LNCAP (cell line): ENCODE results near the gene LDHB.
A peak's percentile ranks its signal among the peaks of the same experiment; 100 is the strongest.

Source experiments
- TF ChIP-seq, protein P1 (sequence below): fragments of 450-650 bp; IDR thresholded peaks from 2 replicates; pipeline ENCODE4 v1.5.1; 2017; ENCODE audit warnings: mild to moderate bottlenecking

LDHB gene

DNA sequence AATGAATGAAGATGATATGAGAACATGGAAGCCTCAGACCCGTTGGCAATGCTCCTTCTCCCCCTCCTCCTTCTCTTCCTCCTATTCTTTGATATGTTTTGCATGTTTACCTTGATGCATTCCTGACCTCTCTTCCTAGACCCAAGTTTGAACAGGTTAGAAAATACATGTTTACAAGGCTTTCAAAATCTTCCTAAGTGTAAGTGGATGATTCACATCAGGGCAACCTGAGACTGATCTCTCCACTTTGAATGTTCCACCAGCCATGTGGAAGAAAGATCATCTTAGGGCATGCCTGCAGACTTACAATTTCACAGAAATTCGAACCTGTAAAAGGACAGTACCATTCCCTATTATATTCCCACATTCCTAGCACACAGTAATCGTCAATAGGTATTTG lies 18.0 kb upstream of the LDHB start:
- TF ChIP-seq, protein P1, sequence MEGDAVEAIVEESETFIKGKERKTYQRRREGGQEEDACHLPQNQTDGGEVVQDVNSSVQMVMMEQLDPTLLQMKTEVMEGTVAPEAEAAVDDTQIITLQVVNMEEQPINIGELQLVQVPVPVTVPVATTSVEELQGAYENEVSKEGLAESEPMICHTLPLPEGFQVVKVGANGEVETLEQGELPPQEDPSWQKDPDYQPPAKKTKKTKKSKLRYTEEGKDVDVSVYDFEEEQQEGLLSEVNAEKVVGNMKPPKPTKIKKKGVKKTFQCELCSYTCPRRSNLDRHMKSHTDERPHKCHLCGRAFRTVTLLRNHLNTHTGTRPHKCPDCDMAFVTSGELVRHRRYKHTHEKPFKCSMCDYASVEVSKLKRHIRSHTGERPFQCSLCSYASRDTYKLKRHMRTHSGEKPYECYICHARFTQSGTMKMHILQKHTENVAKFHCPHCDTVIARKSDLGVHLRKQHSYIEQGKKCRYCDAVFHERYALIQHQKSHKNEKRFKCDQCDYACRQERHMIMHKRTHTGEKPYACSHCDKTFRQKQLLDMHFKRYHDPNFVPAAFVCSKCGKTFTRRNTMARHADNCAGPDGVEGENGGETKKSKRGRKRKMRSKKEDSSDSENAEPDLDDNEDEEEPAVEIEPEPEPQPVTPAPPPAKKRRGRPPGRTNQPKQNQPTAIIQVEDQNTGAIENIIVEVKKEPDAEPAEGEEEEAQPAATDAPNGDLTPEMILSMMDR, result no peak

DNA sequence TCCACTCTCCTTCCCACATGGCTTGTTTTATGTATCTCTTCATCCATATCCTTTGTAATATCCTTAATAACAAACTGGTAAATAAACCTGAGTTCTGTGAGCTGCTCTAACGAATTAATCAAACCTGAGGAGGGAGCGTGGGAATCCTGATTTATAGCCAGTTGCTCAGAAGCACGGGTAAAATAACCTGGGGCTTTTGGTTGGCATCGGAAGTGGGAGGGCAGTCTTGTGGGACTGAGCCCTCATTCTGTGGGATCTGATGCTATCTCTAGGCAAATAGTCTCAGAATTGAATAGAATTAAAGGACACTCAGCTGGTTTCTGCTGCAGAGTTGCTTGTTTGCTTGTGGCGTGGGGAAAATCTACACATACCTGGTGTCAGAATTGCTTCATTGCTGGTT lies 17.5 kb upstream of the LDHB start:
- TF ChIP-seq, protein P1, result no peak

DNA sequence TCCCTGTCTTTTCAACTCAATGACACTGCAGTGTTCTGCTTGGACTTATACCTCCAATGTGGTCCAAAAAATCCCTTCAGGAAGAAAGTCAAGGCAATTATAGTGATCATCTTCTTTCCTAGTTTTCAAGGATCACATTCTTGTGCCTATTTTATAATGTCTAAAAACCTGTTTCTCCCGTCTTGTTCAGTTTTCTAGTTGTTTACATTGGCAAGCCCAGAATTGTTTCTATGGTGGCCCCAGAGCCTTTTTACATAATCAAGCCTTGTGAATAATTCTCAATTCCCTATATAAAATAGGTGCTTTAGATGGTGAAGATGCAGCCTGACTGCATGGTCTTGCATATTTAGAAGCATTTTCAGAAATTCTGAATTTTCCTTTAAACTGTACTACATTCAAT lies 14.5 kb upstream of the LDHB start:
- TF ChIP-seq, protein P1, result no peak

DNA sequence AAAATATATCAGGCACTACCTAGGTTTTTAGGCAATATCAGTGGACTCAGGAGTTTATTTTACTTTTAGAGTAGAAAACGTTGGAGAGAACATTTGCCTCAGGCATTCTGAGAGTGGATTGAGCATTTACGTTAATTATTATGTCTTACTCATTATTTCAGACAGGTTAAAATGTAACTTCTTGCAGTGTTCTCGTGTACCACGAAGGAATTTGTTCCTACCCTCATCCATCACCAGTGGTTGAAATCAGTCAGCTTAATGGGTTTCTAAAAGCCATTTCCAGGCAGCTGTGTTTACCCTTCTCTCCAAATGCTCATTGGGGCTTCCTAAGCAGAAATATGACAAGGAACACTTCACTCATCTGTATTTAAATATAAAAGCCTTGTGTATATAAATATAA lies 9.1 kb upstream of the LDHB start:
- TF ChIP-seq, protein P1, result no peak

DNA sequence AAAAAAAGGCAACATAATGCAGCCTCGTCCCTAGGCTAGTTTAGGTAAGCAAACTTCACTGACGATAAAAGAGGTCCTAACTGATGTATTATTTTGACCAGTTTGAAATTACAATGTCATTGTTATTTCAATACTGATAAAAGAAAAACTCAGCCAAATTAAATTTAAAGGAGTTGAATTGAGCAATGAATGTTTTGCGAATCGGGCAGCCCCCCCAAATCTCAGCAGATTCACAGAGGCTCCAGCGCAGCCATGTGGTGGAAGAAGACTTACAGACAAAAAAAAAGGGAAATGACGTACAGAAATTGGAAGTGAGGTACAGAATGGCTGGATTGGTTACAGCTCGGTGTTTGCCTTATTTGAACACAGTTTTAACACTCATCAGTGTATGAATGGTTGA lies 8.2 kb upstream of the LDHB start:
- TF ChIP-seq, protein P1, result no peak

DNA sequence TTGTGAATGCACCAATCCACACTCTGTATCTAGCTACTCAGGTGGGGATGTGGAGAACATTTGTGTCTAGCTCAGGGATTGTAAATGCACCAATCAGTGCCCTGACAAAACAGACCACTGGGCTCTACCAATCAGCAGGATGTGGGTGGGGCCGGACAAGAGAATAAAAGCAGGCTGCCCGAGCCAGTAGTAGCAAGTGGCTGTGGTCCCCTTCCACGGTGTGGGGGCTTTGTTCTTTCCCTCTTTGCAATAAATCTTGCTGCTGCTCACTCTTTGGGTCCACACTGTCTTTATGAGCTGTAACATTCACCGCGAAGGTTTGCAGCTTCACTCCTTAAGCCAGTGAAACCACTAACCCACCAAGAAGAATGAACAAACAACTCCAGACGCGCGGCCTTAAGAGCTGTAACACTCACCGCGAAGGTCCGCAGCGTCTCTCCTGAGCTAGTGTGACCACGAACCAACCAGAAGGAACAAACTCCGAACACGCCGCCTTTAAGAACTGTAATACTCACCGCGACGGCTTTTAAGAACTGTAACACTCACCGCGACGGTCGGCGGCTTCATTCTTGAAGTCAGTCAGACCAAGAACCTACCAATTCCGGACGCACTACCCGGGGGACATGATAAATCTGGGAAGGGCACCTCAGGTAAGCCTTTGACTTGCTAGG lies 4.6 kb upstream of the LDHB start:
- TF ChIP-seq, protein P1, result no peak

DNA sequence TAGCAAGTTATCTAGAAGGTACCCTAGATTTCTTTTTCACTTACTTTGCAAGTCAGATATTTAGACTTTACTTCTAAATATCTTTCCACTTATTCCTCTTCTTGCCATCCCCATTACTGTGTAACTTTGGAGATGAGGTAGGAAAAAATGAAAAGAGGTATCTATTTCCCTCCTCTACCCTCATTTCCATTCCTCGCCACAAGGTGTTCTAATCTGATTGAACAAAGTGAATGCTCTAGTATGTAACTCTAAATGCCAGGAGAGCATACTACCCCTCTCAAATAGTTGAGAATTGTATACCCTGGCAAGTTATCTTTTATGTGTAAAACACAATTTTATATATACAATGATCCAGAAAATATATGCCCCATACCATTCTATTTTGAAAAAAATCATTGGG lies 1.7 kb upstream of the LDHB start:
- TF ChIP-seq, protein P1, result 0 out of 2 replicates have a peak, but pooled peaks have one; percentile 7

DNA sequence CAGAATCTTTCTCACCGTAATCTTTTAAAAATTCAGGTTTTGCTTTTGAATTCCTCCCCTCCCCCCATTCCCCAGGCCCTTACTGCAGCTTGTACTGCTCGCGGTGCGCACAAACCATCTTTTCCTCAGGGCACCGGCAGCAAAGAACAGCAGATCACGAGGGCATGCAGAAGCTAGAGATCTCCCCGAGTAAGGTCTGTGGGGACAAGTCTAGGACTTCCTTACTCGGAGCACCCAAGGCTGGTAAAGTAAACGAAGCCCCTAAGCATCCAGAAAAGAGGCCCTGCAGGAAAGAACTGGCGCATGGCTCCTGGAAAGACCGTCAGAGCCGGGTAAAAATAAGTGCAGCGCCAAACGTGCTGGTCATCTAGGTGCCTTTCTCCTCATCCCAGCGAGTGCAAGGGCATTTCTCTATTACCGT lies 727 bp downstream of the LDHB start:
- TF ChIP-seq, protein P1, result no peak
